Activated CD4-positive, alpha-beta T cell treated with anti-CD3 and anti-CD28 coated beads for 4 hours (primary cell): ENCODE data around the gene DGKI.
"Not testable (repeated sequence)": the region's sequence is repeated elsewhere in the genome, so short reads cannot be mapped to it uniquely, and the experiment has no call there.

Experiments
- DNase-seq, 2 donors: peaks; one replicate each; pipeline ENCODE4 v3.0.0-alpha.2; 2020

Gene DGKI

GRCh38 chr7:137454767-137455166 lies 392.0 kb downstream of the DGKI start:
- no peak for DNase-seq

GRCh38 chr7:137454246-137454724 lies 392.5 kb downstream of the DGKI start:
- DNase-seq = no peak

- DNase-seq = no peak
Measured at GRCh38 chr7:137453356-137453755, 393.4 kb downstream of the DGKI start.

- no peak for DNase-seq
Measured at GRCh38 chr7:137449016-137449415, 397.8 kb downstream of the DGKI start.

GRCh38 chr7:137448572-137448971 lies 398.2 kb downstream of the DGKI start:
- not testable (repeated sequence) for DNase-seq

- DNase-seq = no peak
Measured at GRCh38 chr7:137446025-137446424, 400.7 kb downstream of the DGKI start.

- no peak for DNase-seq
Measured at GRCh38 chr7:137445268-137445667, 401.5 kb downstream of the DGKI start.

- no peak for DNase-seq
Measured at GRCh38 chr7:137443616-137444015, 403.2 kb downstream of the DGKI start.

GRCh38 chr7:137441451-137441850 lies 405.3 kb downstream of the DGKI start:
- DNase-seq = no peak

GRCh38 chr7:137439829-137440825 lies 406.6 kb downstream of the DGKI start:
- no peak for DNase-seq

GRCh38 chr7:137434946-137435345 lies 411.8 kb downstream of the DGKI start:
- no peak for DNase-seq

GRCh38 chr7:137434530-137434929 lies 412.2 kb downstream of the DGKI start:
- no peak for DNase-seq

- DNase-seq = no peak
Measured at GRCh38 chr7:137423321-137423720, 423.5 kb downstream of the DGKI start.

- DNase-seq = no peak
Measured at GRCh38 chr7:137421366-137421765, 425.4 kb downstream of the DGKI start.

- DNase-seq = no peak
Measured at GRCh38 chr7:137418841-137419240, 427.9 kb downstream of the DGKI start.

- DNase-seq = no peak
Measured at GRCh38 chr7:137417464-137417863, 429.3 kb downstream of the DGKI start.

GRCh38 chr7:137413901-137414300 lies 432.9 kb downstream of the DGKI start:
- no peak for DNase-seq

GRCh38 chr7:137411446-137411845 lies 435.3 kb downstream of the DGKI start:
- DNase-seq = no peak

GRCh38 chr7:137408126-137408525 lies 438.6 kb downstream of the DGKI start:
- DNase-seq = no peak

- DNase-seq = no peak
Measured at GRCh38 chr7:137407078-137407477, 439.7 kb downstream of the DGKI start.

- no peak for DNase-seq
Measured at GRCh38 chr7:137404660-137405317, 442.0 kb downstream of the DGKI start.

GRCh38 chr7:137403353-137403695 lies 443.4 kb downstream of the DGKI start:
- DNase-seq = no peak

GRCh38 chr7:137402536-137403352 lies 444.0 kb downstream of the DGKI start:
- DNase-seq = no peak
